GM18508 (cell line): ENCODE data around the gene MAD1L1.

ENCODE experiments used
- ATAC-seq: cut with Tn5 transposase; IDR thresholded peaks from one replicate; pipeline ENCODE4 v1.9.1; 2021; ENCODE audit warnings: moderate number of reproducible peaks; ENCODE audit not compliant: insufficient read depth, unreplicated experiment

The MAD1L1 gene

DNA sequence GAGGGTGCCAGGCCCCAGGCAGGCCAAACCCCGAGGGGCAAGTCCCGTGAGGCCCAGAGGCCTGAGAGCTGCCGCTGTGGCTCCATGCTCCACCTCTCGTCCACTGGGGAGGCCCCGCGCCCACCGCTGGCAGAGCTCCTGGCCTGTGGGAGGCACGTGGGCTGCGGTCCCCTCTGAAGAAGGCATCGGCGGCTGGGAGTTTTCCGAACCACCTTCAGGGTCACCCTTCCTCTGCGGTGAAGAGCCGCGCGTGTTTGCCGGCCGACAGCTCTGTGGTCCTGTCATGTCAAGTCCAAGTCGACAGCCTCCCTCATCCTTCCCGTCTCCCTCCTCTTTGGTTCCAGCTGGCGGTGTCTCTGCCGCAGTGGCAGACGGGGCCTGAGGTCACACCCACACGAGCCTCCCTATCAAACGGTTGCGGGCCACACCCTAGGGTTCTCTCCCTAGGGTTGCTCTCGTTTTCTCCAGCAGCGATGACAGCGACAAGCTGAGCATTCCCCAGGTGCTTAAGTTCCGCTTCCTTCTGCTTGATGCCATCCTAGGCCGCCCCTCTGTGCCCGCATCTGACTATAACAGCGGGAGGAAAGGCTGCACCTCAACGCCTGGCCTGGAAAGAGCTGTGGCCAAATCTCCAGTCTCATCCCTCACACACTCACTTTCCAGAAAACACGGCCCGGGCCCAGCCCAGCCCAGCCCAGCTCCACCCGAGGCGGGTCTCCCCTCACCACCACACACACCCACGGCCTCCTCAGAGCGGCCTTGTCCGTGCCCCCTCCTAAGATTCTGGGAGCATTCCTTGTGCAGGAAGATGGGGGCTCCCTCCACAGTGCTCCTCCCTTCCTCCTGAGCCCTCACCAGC lies 377.6 kb downstream of the MAD1L1 start:
- ATAC-seq = no peak

DNA sequence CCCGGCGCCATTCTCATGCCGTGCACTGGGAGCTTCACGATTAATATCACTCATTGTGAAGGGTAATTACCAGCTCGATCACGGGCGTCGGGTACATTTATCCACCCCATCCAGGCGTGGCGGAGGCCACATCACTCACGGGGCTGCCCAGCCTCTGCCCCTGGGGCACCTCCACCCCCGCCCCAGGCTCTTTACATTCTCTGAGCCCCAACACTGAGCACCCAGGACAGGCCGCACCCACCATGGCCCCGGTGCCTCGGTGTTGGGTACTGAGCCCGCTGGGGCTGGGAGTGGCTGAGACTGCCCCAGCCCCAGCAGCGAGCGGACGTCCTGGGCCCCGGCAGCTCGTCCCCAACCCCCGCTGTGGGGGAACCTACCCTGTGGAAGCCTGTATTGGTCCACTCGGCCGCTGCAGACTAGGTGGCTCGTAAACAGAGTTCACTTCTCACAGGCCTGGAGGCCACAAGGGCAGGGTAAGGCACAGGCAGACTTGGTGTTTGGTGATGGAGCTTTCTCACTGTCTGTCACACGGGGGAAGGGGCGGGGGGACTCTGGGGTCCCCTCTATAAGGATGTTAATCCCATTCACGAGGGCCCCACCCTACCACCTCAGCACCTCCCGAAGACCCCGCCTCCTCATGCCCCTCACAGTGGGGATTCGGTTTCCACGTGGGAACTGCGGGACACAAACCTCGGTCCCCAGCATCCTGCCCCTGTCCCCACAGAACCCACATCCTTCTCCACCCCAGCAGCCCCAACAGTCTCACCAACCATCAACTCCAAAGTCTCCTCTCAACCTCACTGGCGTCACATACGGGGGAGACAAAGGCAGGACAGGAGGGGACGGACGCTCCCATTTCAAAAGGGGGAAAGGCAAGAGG lies 378.5 kb downstream of the MAD1L1 start:
- ATAC-seq = no peak

DNA sequence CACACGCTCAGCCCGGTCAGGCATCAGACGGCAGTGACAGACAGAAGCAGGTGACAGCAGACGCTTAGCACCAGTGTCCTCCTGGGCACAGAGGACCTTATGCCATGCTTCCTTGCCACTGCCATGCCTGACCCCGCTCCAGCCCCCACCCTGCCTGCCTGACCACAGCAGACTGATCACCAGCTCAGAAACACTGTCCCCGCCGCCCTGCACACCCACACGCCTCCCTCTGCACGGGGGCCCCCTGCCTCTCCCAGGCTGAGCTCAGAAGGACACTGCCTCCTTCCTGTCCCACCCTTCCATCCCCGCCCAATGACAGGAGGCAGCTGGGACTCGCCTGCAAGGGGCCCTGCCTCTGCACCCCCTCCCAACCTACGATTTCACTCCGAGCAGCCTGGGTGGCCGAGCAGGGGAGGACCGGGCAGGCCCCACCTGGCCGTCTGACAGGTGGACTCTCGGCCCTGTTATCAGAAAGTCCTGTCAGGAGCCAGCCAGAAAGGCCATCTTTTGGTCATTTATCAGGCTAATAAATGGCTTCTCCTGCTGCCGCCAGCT lies 379.2 kb downstream of the MAD1L1 start:
- no peak for ATAC-seq

DNA sequence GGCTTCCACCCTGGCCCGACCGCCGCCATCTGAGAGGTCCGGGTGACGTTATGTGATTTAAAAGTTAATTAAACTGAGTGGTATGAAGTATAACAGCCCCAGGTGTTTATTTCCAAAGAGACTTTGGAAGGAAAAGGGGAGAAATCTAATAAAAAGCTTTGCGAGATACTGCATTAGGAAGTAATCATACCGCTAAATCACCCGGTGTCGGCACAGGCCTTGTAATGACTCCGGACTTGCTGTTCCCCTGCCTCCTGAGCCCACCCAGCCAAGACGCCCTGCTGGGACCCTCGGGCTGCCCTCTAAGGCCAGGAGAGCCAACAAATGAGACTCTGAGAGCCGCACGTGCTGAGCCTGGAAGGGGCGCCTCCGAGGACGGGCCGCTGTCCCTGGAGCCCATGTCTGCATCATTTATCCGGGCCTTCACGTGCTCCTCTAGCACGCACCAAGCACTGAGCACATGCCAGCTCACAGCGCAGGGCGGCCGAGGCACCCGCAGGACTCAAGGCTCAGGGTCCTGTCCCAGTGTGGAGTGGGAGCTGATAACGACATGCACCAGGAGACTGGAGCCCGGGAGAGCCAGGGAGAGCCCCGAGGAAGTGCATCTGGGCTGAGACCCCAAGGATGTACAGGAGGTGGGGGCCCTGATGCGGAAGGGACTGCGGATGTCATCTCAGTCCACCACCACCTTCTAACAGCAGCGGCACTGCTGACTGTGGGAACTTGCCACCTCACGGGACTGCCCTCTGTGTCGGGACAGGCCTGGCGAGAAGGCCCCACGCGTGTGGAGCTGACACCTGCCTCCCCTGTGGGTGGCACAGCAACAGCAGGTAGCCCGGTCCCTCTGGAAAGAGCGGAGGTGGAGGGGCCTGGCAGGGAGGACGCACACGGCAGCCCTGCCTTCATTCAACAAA lies 380.0 kb downstream of the MAD1L1 start:
- no peak for ATAC-seq

DNA sequence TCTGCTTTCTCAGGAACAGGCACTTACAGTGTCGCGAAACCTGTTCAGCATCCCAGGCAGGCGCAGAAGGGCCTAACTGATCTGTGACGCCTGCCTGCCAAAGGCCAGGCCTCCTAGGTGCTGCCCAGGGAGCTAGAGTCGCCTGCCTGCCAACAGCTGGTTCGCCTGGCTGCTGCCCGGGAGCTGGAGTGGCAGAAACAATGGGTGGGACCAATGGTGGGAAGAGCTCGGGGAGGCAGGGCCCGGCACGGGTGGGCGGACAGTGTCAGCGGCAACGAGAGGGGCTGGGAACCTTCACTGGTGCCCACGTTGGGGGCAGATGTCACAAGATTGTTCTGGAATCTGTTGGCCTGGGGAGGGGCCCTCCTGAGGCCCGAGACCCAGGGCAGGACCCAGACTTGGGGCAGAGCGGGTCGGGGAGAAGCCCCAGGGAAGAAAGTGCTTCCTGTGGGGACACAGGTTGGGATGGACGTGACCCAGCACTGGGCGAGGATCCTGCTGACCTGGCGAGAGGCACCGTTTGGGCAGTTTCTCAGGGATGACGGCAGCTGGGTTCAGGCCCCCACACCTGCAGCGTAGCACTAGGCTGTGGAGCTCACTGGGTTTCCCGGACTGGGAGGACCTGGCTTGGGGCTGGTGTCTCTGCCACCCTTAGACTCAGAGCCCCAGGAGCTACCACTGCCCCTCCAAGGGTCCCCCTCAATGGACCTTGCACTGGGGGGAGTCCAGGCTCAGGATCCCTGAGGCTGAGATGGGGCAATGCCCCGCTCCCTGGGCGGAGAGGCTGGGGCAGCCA lies 380.8 kb downstream of the MAD1L1 start:
- no peak for ATAC-seq

DNA sequence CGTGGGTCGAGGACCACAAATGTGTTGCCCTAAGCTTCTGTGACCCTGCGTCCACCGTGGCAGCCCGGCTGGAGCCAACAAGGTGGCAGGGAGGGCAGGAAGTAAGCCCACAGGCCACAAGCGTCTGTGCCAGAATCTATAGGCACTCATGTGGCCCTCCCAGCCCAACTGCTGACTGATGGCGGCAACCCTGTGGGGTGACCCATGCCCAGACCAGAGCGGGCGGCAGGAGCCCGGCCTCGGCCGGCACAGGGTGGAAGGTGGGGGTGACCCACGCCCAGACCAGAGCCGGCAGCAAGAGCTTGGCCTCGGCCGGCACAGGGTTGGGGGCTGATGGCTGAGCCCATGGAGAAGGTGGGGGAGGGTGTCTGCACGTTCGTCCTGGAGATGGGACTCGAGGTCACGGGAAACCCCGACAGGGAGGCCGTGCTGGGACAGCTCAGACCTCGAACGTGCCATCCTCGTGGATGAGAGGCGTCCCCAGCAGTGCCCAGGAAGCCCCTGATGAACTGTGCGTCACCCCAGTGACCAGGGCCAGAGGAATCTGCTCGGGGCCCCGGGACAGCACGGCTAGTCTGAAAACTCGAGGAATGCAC lies 381.7 kb downstream of the MAD1L1 start:
- ATAC-seq = no peak

DNA sequence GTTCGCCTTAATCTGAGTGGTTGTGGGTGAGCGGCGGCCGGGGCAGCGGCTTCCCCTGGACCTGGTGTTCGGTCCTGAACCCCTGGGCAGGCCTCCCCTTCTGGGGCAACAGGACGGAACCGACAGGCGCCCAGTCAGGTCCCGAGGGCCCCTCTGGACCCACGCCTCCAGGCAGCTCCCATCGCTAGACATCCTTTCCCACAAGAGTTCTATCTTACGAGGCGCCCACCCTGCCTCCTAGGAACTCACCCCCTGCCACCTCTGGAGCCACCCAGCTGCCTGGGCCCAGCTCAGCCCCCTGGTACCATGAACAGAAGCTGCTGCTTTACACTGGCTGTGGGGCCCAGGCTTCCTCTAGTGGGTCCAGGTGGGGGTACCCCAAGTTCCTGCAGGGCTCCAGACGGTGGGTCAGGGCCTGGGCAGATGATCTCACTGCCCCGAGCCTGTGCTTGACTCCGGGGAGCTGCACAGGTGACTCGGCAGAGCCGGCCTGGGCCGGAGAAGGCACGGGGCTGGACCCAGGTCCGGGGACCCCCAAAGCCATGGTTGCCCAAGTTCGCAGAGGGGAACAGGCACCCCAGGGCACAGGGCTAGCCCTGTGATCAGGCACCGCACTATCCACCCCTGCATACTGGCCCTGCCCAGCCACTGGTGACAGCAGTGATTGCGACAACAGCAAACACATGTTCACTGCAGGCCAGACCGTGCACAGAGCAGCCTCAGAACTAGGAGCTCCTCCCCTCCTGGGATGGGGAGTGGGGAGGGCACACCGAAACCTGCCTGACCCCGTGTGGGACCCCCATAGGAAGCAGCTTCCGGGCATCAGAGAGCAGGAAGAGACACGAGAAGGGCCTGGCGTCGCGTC lies 382.4 kb downstream of the MAD1L1 start:
- no peak for ATAC-seq

DNA sequence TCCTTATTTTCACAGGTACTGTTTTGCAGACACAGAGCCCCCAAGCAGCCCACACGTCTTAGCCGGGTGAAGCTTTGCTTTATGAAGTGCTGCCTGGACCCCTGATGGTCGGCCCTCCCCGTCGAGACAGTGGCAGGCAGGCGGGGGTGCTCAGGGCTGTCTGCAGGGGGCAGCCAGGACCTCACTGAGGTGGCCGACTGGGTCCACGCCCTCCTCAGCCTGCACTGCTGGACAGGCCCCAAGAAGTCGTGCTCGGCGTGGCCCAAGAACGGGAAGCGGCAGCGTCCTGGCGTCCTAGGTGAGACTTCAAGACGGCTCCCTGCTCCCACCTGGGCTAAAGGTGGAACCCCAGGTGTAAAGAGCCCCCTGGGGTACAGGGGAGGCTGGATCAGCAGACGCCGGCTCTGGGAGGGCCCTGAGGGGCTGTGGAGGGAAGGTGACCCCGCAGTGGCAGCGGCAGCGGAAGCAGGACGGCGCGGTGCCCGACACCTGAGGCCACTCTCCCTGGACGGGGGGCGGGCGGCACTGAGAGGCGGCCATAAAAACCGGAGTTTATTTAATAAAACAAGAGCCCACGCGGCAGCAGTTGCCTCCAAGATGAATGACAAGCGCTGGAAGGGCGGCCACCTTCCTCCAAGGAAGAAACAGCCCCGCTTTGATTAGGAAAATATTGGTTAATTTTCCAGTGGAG lies 383.2 kb downstream of the MAD1L1 start:
- no peak for ATAC-seq

DNA sequence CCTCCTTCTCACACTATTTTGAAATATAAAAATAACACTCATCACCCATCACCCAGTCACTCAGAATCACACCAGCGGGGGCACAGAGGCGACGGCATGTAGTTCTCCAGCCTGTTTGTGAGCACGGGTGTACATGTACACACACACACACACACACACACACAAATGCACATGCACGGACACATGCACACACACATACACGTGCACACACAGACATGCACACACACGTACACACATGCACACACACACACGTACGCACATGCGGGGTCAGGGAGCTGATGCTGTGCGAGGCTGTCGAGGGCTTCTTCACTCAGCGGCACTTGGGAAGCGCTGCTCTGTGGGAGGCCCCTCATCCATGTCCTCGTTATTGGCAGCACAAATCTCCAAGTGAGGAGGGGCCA lies 383.8 kb downstream of the MAD1L1 start:
- no peak for ATAC-seq

DNA sequence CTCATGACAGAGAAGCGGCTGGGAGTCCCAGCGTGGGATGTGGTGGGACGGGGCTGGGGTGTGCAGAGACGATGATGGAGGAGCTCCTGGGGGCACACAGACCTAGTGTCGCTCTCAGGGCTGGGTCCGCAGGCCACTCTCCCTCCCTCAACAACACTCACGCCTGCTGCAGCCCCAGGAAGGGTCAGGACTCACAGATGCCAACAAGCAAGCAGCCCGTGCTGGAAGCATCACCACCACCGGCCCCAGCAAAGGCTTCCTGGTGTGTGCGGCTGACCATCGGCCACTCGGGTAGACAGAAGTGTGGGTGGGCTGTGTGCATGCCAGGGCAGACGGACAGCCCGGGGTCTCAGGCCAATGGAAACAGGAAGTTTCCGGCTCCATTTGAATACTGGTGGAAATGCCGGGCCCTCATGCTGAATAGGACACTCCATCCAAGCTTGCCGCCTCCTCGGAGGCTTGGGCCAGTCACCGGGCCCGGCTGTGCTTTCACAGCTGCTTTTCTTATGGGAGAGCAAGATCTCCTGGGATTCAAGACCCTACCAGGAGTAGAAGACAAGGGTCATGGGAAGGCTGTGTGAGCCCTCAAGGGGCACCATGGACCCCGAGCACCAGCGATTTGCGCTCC lies 384.6 kb downstream of the MAD1L1 start:
- ATAC-seq = no peak

DNA sequence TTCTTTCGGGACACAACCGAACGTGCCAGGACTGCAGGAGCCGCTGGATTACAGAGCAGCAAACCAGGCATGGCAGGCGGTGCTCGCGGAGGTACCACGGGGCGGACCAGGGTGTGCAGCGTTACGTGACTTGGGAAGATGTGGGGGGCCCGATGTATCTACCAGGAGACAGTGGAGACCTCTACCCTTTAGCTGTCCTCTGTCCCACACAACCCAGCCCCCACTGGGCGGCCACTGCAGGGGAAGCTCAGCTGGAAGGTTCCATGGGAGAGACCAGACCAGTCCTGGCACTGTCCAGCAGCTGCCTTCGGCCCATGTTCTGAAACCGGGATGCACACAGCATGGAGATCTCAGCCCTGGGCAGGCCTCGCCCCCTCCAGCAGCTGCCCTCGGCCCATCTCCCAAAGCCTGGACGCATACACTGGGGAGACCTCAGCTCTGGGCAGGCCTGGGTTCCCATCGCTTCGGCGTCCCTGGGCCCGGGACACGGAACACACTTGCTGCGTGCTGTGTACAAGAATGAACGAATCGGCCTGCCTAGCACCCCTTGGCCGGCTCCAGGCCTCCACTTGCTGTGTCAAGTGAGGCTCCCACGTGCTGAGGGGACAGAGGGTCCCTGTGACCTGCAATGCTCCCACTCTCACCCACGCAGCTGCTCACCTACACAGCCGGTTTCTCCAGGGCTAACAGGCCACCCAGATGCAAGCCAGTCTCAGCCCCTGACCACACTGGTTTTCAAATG lies 385.3 kb downstream of the MAD1L1 start:
- no peak for ATAC-seq

DNA sequence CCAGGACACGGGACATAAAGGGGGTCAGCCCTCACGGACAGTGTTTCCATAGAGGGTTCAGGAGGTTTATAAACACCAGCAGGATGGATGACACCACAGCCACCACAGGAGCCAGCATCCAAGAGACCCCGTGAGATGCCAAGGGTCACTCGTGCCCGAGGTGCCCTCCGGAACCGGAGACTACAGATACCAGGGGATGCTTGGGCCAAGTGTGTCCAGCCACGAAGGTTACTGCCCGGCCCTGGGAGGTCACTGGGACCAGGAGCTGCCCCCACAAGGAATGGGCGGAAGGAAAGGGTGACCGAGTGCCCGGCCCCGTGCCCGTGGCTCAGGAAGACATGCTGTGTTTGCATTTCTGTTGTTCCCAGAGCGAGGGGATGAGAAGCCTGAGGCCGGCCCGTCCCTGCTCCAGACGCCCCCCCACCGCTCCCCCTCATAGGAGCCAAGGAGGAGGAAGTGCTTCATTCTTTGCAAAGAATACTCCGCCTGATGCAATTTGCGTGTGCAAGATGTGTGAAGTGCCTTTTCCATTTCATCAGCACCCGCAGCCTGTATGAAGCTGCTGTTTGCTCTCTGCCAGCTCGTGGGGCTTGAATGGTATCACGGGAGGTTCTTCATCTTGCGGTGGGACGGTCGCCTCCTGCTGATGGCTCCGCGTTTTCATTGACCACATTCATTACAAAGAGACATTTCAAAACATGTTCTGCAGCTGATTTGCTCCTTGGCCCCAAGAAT lies 386.2 kb downstream of the MAD1L1 start:
- ATAC-seq = no peak

DNA sequence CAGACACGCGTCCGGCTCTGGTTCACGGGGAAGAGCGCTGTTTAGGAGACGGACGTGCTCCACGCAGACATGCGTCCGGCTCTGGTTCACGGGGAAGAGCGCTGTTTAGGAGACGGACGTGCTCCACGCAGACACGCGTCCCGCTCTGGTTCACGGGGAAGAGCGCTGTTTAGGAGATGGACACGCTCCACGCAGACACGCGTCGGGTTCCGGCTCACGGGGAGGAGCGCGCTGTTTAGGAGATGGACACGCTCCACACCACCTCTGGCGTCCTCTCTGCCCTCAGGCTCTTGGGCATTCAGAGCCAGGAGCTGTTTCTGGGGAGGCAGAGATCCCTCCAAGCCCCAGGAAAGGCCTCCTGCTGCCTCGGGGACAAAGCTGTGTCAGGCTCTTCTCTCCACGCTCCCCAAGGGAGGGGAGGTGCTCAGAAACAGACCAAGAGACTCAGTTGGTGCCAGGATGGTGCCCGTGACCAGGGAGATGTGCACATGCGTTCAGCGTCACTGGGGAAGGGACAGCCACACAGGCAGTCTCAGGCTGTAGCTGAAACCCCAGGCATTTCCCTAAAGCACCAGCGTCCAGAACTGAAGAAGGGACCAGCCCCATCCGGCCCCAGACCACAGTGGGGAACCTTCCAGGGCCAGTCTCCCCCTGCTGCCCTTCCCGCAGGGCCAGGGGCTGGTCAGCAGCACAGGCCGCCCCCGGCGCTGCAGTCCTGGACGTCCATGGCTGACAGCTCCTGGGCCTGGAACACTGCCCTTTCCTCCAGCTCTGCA lies 387.0 kb downstream of the MAD1L1 start:
- ATAC-seq = no peak

DNA sequence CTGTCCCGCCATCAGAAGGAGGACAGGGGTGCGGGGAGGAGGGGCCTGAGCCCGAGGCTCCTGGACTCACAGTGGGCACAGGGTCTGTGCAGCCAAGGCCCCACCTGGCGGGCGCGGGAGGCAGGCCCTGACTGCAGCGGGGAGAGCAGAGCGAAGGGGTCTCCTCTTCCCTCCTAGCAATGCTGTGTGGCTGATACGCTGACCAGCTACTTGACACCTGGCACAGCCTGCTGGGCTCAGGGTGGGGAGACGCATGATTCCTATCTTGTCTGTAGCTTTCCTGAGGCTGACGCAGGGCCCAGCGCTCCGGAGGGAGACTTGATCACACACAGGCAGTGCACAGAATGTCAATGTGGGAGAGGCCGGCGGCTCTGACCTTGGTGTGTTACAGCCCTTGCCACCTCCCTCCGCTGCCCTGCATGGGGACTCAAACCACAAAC lies 387.8 kb downstream of the MAD1L1 start:
- ATAC-seq = no peak
